Measurements from ENCODE around the gene CNOT2.

DNA sequence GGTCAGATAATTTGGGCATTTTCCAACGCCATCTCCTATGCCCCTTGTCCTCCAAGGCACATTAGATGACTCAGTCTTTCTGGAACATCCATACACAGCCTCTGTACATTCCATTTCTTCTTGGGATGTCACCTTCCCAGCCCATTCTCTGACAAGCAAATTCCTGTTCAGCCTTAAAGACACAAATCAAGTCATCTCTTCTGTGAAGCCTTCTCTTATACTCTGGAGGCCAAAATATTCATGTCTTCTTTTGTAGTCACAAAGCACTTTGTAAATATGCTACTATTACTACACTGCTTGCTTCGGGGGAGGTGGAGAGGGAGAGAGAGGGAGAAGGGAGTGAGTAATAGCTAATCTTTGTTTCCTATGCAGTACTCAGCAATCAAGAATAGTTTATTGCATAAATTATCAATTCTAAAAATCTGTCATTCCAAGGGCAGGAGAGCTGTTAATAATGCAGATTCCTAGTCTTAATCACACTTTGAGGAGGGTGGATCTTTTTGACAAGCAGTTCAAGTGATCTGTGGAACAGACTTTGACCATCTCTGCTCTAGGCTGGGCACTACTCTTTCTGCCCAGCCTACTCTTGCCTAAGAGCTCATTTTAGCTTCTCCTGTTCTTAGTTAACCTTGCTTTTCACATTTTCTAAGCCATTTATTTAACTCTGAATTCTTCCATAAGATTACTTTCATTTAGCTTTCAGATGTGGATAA lies 150.7 kb downstream of the CNOT2 start:
- no peak for TF ChIP-seq POLR2A (IDR thresholded peaks at IDR 0.05; ENCODE audit: low read length)
- no peak for TF ChIP-seq GATA1 (IDR thresholded peaks at IDR 0.05; ENCODE audit: low read depth, low read length)

All from erythroblast (primary cell).